HEK293T (cell line): ENCODE measurements around the gene PLEKHG4B.

ENCODE experiments used
- CTCF ChIA-PET: fragments of 350-600 bp; formaldehyde crosslinking; extraction: SDS; loops from one replicate; lab custom pipeline; 2021; ENCODE audit warnings: antibody characterized with exemption, inconsistent platforms; lab: Yijun Ruan, JAX
- POLR2A ChIA-PET: fragments of 350-600 bp; formaldehyde crosslinking; extraction: SDS; loops from one replicate; lab custom pipeline; 2020; ENCODE audit warnings: antibody characterized with exemption, inconsistent platforms; lab: Yijun Ruan, JAX
- DNase-seq: peaks from one replicate; pipeline ENCODE4 v3.0.0; 2012; ENCODE audit warnings: mixed read lengths; ENCODE audit errors: extremely low spot score
- ARNT ChIP-seq: fragments of 450-650 bp; IDR thresholded peaks from 2 replicates; pipeline ENCODE4 v1.6.1; 2017; ENCODE audit warnings: mild to moderate bottlenecking
- BHLHE40 ChIP-seq: fragments of 450-650 bp; IDR thresholded peaks from 2 replicates; pipeline ENCODE4 v1.6.1; 2016; ENCODE audit warnings: mild to moderate bottlenecking, moderate library complexity, borderline replicate concordance
- CTBP1 ChIP-seq: fragments of 450-650 bp; IDR thresholded peaks from 2 replicates; pipeline ENCODE4 v1.6.1; 2016; ENCODE audit warnings: borderline replicate concordance
- ELF4 ChIP-seq: fragments of 450-650 bp; IDR thresholded peaks from 2 replicates; pipeline ENCODE4 v1.6.1; 2017; ENCODE audit warnings: antibody characterized with exemption
- FOXA1 ChIP-seq: fragments of 450-650 bp; IDR thresholded peaks from 2 replicates; pipeline ENCODE4 v1.6.1; 2016; ENCODE audit warnings: mild to moderate bottlenecking
- FOXK2 ChIP-seq: fragments of 450-650 bp; IDR thresholded peaks from 2 replicates; pipeline ENCODE4 v1.6.1; 2016; ENCODE audit warnings: mild to moderate bottlenecking
- FOXM1 ChIP-seq: fragments of 450-650 bp; IDR thresholded peaks from 2 replicates; pipeline ENCODE4 v1.6.1; 2017; ENCODE audit warnings: mild to moderate bottlenecking, borderline replicate concordance
- HDGF ChIP-seq: fragments of 450-650 bp; IDR thresholded peaks from 2 replicates; pipeline ENCODE4 v1.6.1; 2017; ENCODE audit warnings: antibody characterized with exemption, borderline replicate concordance
- L3MBTL2 ChIP-seq: fragments of 450-650 bp; conservative IDR thresholded peaks from 2 replicates; pipeline ENCODE4 v1.6.1; 2016; ENCODE audit warnings: mild to moderate bottlenecking
- NFRKB ChIP-seq: fragments of 450-650 bp; IDR thresholded peaks from 2 replicates; pipeline ENCODE4 v1.6.1; 2016; ENCODE audit warnings: mild to moderate bottlenecking, moderate library complexity
- PKNOX1 ChIP-seq: fragments of 450-650 bp; IDR thresholded peaks from 2 replicates; pipeline ENCODE4 v1.6.1; 2016
- SP1 ChIP-seq: fragments of 450-650 bp; IDR thresholded peaks from 2 replicates; pipeline ENCODE4 v1.6.1; 2017
- SUZ12 ChIP-seq: fragments of 450-650 bp; IDR thresholded peaks from 2 replicates; pipeline ENCODE4 v1.6.1; 2016; ENCODE audit warnings: mild to moderate bottlenecking
- TARDBP ChIP-seq: fragments of 450-650 bp; IDR thresholded peaks from 2 replicates; pipeline ENCODE4 v1.6.1; 2016
- ZNF384 ChIP-seq: fragments of 450-650 bp; IDR thresholded peaks from 2 replicates; pipeline ENCODE4 v1.6.1; 2016

Gene PLEKHG4B

GRCh38 chr5:189976-190365 is 98.0 kb downstream of the PLEKHG4B start:
- ChIA-PET POLR2A (no interaction called here), CTCF (interaction anchor here (0.7 kb wide), 1 partner anchor 9 kb away, joined by 4 read pairs; no protein-coding TSS in a partner anchor)
- TF ChIP-seq PKNOX1 (no peak), ZNF384 (no peak), ARNT (no peak), FOXK2 (no peak), FOXA1 (no peak)
- DNase-seq, result no peak

- ChIA-PET CTCF (interaction anchor here (0.7 kb wide), 1 partner anchor 8 kb away, joined by 4 read pairs; no protein-coding TSS in a partner anchor), POLR2A (interaction anchor here (0.9 kb wide), 1 partner anchor 28 kb away, joined by 7 read pairs; the partner anchor contains the start of genes CCDC127 and SDHA)
- no peak for DNase-seq
- no peak for TF ChIP-seq SUZ12
Observed at GRCh38 chr5:190366-191035, 98.5 kb downstream of the PLEKHG4B start.

- ChIA-PET POLR2A (interaction anchor here (0.9 kb wide), 1 partner anchor 27 kb away, joined by 7 read pairs; the partner anchor contains the start of genes CCDC127 and SDHA), CTCF (no interaction called here)
Observed at GRCh38 chr5:191036-191948, 99.3 kb downstream of the PLEKHG4B start, which contains the start of gene LRRC14B. Gene LRRC14B (plus strand): TSS chr5:191495. CDS start chr5:191539, 44 bp downstream.

GRCh38 chr5:191949-192690 is 100.2 kb downstream of the PLEKHG4B start:
- ChIA-PET CTCF (no interaction called here), POLR2A (no interaction called here)
- TF ChIP-seq NFRKB, result no peak
- TF ChIP-seq FOXK2, result no peak
- TF ChIP-seq TARDBP, result no peak

More at GRCh38 chr5:191036-191948, 99.3 kb downstream of the PLEKHG4B start, which contains the start of gene LRRC14B:
- TF ChIP-seq FOXK2, result no peak
- no peak for TF ChIP-seq HDGF
- TF ChIP-seq SP1, result no peak
- no peak for TF ChIP-seq ARNT
- TF ChIP-seq L3MBTL2, result no peak
- no peak for TF ChIP-seq ELF4
- no peak for TF ChIP-seq ZNF384
- no peak for TF ChIP-seq FOXM1
- TF ChIP-seq NFRKB, result no peak
- no peak for TF ChIP-seq BHLHE40
- TF ChIP-seq TARDBP, result no peak
- no peak for TF ChIP-seq PKNOX1
- no peak for DNase-seq

GRCh38 chr5:192691-192969 is 100.7 kb downstream of the PLEKHG4B start:
- POLR2A ChIA-PET, result no interaction called here
- no peak for TF ChIP-seq SP1
- no peak for TF ChIP-seq BHLHE40
- TF ChIP-seq FOXK2, result no peak
- TF ChIP-seq HDGF, result no peak
- no peak for TF ChIP-seq L3MBTL2
- no peak for TF ChIP-seq ZNF384
- TF ChIP-seq PKNOX1, result no peak
- TF ChIP-seq ELF4, result no peak
- no peak for TF ChIP-seq NFRKB
- no peak for TF ChIP-seq TARDBP
- no peak for TF ChIP-seq SUZ12
- CTCF ChIA-PET, result no interaction called here
- no peak for DNase-seq

More at GRCh38 chr5:191949-192690, 100.2 kb downstream of the PLEKHG4B start:
- no peak for DNase-seq

- TF ChIP-seq CTBP1 (no peak), ELF4 (no peak), BHLHE40 (no peak)
- POLR2A ChIA-PET, result no interaction called here
- CTCF ChIA-PET, result no interaction called here
- no peak for DNase-seq
Observed at GRCh38 chr5:192970-193831, 101.2 kb downstream of the PLEKHG4B start.
